Fibroblast of pulmonary artery (primary cell): ENCODE measurements around the gene FLNB.
"Not testable (repeated sequence)": the region's sequence is repeated elsewhere in the genome, so short reads cannot be mapped to it uniquely, and the experiment has no call there.

Experiments
- DNase-seq: peaks from one replicate; pipeline ENCODE4 v3.0.0-alpha.2; 2010; ENCODE audit warnings: low read depth
- H3K4me3 ChIP-seq: replicated peaks from 2 replicates; pipeline ENCODE4 v1.5.1; 2011; ENCODE audit warnings: low read depth, mild to moderate bottlenecking, control low read depth, low read length, moderate library complexity
- TF ChIP-seq, protein P1 (sequence below): IDR thresholded peaks from 2 replicates; pipeline ENCODE4 v1.5.1; 2011; ENCODE audit warnings: mild to moderate bottlenecking, control low read depth, low read length, inconsistent platforms; ENCODE audit errors: missing control alignments

Gene FLNB

DNA sequence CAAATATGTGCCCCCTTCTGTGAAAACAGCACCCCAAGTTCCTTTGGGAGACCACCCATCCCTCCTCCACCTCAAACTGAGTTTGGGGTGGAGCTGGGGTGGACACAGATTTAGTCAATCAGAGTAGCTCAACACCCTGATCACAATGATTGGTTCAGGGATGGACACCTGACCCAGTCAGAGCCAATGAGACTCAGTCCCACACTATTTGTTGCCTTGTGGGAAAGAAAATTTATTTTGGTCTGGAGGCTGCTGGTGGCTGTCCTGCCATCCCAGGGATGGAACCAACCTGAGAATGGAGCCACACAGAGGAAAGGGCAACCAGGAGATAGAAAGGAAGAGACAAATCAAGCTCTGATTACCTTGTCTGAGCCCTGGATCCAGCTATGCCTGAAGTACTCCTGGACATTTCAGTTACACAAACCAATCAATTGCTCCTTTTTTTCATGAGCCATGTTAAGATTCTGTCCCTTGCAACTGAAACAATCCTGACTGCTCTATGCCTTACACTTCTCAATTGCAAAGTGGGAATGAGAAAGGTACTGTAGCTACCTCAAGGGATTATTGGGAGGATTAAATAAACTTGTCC, 192.0 kb downstream of the FLNB start:
- no peak overlapping the region for H3K4me3 ChIP-seq
- no peak for DNase-seq
- TF ChIP-seq, protein P1, sequence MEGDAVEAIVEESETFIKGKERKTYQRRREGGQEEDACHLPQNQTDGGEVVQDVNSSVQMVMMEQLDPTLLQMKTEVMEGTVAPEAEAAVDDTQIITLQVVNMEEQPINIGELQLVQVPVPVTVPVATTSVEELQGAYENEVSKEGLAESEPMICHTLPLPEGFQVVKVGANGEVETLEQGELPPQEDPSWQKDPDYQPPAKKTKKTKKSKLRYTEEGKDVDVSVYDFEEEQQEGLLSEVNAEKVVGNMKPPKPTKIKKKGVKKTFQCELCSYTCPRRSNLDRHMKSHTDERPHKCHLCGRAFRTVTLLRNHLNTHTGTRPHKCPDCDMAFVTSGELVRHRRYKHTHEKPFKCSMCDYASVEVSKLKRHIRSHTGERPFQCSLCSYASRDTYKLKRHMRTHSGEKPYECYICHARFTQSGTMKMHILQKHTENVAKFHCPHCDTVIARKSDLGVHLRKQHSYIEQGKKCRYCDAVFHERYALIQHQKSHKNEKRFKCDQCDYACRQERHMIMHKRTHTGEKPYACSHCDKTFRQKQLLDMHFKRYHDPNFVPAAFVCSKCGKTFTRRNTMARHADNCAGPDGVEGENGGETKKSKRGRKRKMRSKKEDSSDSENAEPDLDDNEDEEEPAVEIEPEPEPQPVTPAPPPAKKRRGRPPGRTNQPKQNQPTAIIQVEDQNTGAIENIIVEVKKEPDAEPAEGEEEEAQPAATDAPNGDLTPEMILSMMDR = no peak

DNA sequence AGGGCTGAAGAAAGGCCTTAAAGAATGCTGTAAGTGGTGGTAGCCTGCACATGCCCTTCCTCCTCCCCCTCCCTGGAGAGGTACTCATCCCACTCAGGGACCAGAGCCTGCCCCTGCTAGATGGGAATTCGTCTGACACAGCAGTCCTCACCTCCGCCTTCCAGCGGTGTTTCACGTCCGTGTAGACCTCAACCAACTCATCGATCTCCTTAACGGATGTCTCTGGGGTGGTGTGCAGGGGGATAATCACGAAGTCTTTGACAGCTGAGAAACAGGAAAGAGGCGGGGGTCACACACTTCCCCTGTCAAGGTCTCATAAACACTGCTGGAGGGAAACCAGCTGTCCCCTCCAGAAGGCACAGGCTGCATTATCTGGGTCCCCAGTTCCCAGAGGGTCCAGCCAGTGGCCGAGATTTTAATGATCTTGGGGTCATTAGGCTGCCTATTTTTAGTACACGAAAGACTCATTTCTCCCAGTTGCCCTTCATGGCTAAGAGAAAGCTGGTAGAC, 192.7 kb downstream of the FLNB start:
- no peak overlapping the region for H3K4me3 ChIP-seq
- TF ChIP-seq, protein P1 = no peak
- DNase-seq = no peak

DNA sequence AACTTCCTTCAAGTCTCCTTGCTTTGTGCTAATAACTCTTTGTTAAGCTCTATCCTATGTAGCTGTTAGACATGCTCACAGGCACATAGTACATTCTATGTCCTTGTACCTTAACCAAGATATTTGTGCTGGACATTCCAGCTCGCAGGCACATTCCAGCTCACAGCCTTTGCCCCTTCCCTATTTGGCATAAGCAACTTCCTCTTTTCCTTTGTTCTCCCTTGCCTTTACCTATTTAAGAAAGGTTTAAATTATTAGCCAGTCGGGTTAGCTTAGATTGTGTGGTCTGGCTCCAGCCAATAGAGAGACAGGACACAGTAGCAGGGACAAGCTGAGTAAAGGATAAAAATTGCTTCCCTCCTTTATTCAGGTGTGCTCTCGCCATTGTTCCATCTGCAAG, 193.2 kb downstream of the FLNB start:
- not testable (repeated sequence) for DNase-seq, H3K4me3 ChIP-seq

DNA sequence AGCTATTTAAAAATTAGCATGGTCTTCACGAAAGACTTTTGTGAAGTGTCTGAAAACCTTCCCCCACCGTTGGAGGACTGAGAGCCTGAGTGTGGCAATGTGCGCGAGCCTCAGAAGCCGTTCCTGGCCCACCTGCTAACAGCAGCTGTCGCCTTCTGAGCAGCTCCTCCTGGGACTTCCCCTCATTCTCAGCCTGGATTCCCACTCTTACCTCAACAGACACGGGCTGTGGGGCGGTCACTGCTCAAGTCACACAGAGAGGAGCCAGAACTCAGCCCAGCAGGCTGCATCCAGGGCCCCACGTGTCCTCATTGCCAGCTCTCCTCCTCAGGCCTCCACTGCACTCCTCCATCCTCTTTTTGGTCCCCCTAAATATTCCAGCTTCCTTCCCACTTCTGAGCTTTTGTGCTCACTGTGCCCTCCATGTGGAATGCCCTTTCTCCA, 194.7 kb downstream of the FLNB start:
- TF ChIP-seq, protein P1 = no peak
- no peak overlapping the region for H3K4me3 ChIP-seq
- no peak for DNase-seq

DNA sequence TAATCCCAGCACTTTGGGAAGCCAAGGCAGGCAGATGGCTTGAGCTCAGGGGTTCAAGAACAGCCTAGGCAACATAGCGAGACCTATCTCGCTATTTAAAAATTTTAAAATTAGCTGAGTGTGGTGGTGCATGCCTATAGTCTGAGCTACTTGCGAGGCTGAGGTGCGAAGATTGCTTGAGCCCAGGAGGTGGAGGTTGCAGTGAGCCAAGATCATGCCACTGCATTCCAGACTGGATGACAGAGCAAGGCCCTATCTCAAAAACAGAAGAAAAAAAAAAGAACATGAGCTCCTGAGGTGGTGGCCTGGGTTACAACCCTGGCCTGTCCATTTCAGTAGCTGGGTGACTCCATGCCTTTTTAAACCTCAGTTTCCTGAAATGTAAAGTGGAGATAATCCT, 195.3 kb downstream of the FLNB start:
- no peak for DNase-seq
- TF ChIP-seq, protein P1 = no peak

DNA sequence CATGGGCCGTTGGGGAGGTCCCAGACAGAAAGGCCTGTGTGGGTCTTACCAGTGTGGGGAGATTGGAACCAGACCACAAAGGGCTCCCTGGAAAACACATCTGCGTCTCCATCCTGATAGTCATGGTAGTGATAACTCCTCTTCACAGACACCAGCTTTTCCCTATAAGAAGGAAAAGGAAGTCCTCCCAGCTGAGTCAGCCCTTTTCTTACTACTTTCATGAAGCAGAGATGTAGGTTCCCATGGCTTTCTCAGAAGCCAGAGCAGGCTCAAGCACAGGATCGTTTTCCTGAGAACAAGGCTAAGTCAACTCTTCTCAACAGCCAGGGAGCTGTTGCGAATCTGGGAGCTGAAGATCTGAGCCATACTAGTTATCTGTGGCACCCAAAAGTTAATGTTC, 196.5 kb downstream of the FLNB start:
- no peak for DNase-seq
- TF ChIP-seq, protein P1 = no peak
- no peak overlapping the region for H3K4me3 ChIP-seq

More for the DNA sequence above, 195.3 kb downstream of the FLNB start:
- H3K4me3 ChIP-seq = no peak overlapping the region

DNA sequence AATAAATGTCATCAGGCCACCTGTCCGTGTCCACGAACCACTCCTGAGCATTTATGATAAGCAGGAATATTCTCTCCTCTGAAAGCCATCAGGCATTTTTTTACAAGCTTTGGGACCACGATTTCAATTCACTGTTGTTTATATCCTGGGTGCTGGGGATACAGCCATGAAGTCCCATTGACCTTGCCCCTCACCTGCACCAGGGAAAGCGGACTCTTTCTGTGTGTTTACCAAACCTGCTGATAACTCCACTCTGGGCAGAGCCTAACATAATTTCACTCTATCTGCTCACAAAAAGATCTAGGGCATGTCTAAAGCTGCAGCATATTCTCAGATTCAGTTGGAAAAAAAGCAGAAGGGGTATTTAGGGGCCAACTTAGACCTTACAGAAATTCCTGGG, 197.8 kb downstream of the FLNB start:
- TF ChIP-seq, protein P1 = no peak
- no peak for DNase-seq
- H3K4me3 ChIP-seq = no peak overlapping the region
